GM23248 (cell line): ENCODE measurements around the gene DNAAF8. TPM values are rescaled to one million over a fixed set of nuclear protein-coding genes. Genes with fewer than 3 reads are reported as not detected.

Experiments
- DNase-seq: peaks from one replicate; pipeline ENCODE4 v3.0.0-alpha.2; 2015
- H2AFZ ChIP-seq: fragments of 200-600 bp; sonication (generic); 2 replicates; pipeline ENCODE4 v1.6.1; 2016; ENCODE audit warnings: antibody characterized with exemption
- H3F3A ChIP-seq: fragments of 200-600 bp; sonication (generic); 2 replicates; pipeline ENCODE4 v1.6.1; 2016; ENCODE audit warnings: mild to moderate bottlenecking, antibody characterized with exemption, mixed run types; ENCODE audit not compliant: insufficient read depth
- H3K27ac ChIP-seq: fragments of 200-600 bp; sonication (generic); 2 replicates; pipeline ENCODE4 v1.5.1; 2016; ENCODE audit warnings: mild to moderate bottlenecking
- H3K27me3 ChIP-seq: fragments of 200-600 bp; sonication (generic); replicated peaks from 2 replicates; pipeline ENCODE4 v1.6.1; 2016; ENCODE audit warnings: mild to moderate bottlenecking; ENCODE audit not compliant: insufficient read depth
- H3K36me3 ChIP-seq: fragments of 200-600 bp; sonication (generic); 2 replicates; pipeline ENCODE4 v1.6.1; 2016; ENCODE audit warnings: low read depth, mild to moderate bottlenecking
- H3K4me1 ChIP-seq: fragments of 200-600 bp; sonication (generic); 2 replicates; pipeline ENCODE4 v1.6.1; 2016; ENCODE audit warnings: mild to moderate bottlenecking; ENCODE audit not compliant: insufficient read depth
- H3K4me2 ChIP-seq: fragments of 200-600 bp; sonication (generic); one replicate; pipeline ENCODE4 v1.6.1; 2016; ENCODE audit warnings: mild to moderate bottlenecking; ENCODE audit not compliant: unreplicated experiment
- H3K4me3 ChIP-seq: fragments of 200-600 bp; sonication (generic); 2 replicates; pipeline ENCODE4 v1.5.1; 2016; ENCODE audit warnings: mild to moderate bottlenecking
- H3K79me2 ChIP-seq: fragments of 200-600 bp; sonication (generic); 2 replicates; pipeline ENCODE4 v1.6.1; 2016; ENCODE audit warnings: mild to moderate bottlenecking; ENCODE audit not compliant: insufficient read depth
- H3K9ac ChIP-seq: fragments of 200-600 bp; sonication (generic); 2 replicates; pipeline ENCODE4 v1.6.1; 2016; ENCODE audit warnings: mild to moderate bottlenecking
- H3K9me2 ChIP-seq: fragments of 200-600 bp; sonication (generic); 2 replicates; pipeline ENCODE4 v1.6.1; 2016; ENCODE audit warnings: mixed run types, mild to moderate bottlenecking, moderate library complexity; ENCODE audit not compliant: insufficient read depth
- H3K9me3 ChIP-seq: fragments of 200-600 bp; sonication (generic); one replicate; pipeline ENCODE4 v1.6.1; 2017; ENCODE audit warnings: low read depth
- H4K20me1 ChIP-seq: fragments of 200-600 bp; sonication (generic); 2 replicates; pipeline ENCODE4 v1.6.0; 2016; ENCODE audit not compliant: insufficient read depth
- EZH2 ChIP-seq: fragments of 200-600 bp; sonication (generic); IDR thresholded peaks from 2 replicates; pipeline ENCODE4 v1.6.1; 2018; ENCODE audit warnings: antibody characterized with exemption, mild to moderate bottlenecking; ENCODE audit not compliant: insufficient read depth, poor library complexity, severe bottlenecking
- EZH2phosphoT487 ChIP-seq: fragments of 200-600 bp; sonication (generic); IDR thresholded peaks from 2 replicates; pipeline ENCODE4 v1.6.1; 2018; ENCODE audit warnings: antibody characterized with exemption, moderate library complexity, mild to moderate bottlenecking, low read depth; ENCODE audit not compliant: insufficient read depth
- WGBS, 2 experiments: methylation state at CpG; one replicate each; pipeline ENCODE4 v1.1.6; 2015 to 2017; ENCODE audit warnings: low lambda C conversion rate in 2 of 2, low coverage in 1 of 2; ENCODE audit errors: missing lambda C conversion rate in 2 of 2; 5-methylcytosine and 5-hydroxymethylcytosine counted together
- in situ Hi-C: fragments of 300-500 bp; cut with MboI; formaldehyde crosslinking; loops from 2 replicates; pipeline ENCODE4 v1.15.0; 2020
- polyA plus RNA-seq: library from polyadenylated mRNA; unstranded; fragments of >200 nt; fragmentation: Nextera tagmentation; extraction: Ambion mirVana; gene quantifications from 2 replicates; pipeline ENCODE4 v1.2.1, GENCODE V29; 2016
- total RNA-seq: library from RNA; depleted of rRNA; stranded (reverse); fragments of >200 nt; shearing (Covaris generic); gene quantifications from 2 replicates; pipeline ENCODE4 v1.2.3, GENCODE V29; 2014

The DNAAF8 gene
- total and polyA plus RNA-seq, 2 experiments from 2014 or later = 0.86 to 1.7 TPM

DNA sequence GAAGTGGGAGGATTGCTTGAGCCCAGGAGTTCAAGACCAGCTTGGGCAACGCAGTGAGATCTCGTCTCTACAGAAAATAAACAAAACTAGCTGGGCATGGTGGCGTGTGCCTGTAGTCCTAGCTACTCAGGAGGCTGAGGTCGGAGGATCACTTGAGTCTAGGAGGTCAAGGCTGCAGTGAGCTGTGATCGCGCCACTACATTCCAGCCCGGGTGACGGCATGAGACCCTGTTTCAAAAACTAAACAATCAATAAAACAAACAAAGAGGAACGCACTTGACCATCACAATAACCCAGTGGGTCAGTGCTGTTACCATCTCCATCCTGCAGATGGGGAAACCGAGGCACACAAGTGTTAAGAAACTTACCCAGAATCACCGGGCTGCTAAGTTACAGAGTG, 18.9 kb downstream of the DNAAF8 start:
- in situ Hi-C loops = no loop called here
- WGBS, 2 experiments = 92 to 96% methylated on average over 11 of the region's 11 CpGs
- DNase-seq = no peak
- peaks cover 16% of the 10 kb centered on the region; the same call in 1 of the 2 replicates for H3K79me2 ChIP-seq
- peaks cover 15% of the 10 kb centered on the region; the same call in 1 of the 2 replicates for H3K36me3 ChIP-seq
- H3K9me3 ChIP-seq = no peaks in the 10 kb centered on the region
- H3F3A ChIP-seq = no peaks in the 10 kb centered on the region
- H3K4me2 ChIP-seq = no peak overlapping the region
- no peak overlapping the region for H3K27ac ChIP-seq
- no peak overlapping the region for H2AFZ ChIP-seq
- TF ChIP-seq EZH2 (no peak), EZH2phosphoT487 (no peak)
- H3K9me2 ChIP-seq = no peaks in the 10 kb centered on the region
- H3K4me1 ChIP-seq = no peaks in the 10 kb centered on the region
- H3K9ac ChIP-seq = no peak overlapping the region
- H3K27me3 ChIP-seq = no peaks in the 10 kb centered on the region
- H3K4me3 ChIP-seq = no peak overlapping the region
- no peaks in the 10 kb centered on the region for H4K20me1 ChIP-seq

DNA sequence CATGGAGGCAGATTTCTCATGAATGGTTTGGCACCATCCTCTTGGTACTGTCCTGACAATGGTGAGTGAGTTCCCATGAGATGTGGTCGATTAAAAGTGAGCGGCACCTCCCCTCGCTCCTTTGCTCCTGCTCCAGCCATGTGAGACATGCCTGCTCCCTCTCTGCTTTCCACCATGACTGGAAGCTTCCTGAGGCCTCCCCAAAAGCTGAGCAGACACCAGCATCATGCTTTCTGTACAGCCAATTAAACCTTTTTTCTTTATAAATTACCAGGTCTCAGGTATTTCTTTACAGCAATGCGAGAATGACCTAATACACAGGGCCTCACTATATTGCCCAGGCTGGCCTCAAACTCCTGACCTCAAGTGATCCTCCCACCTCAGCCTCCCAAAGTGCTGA, 20.5 kb downstream of the DNAAF8 start:
- H3K4me2 ChIP-seq = no peak overlapping the region
- WGBS, 2 experiments = 94 to 100% methylated on average over 4 of the region's 4 CpGs
- peaks cover 16% of the 10 kb centered on the region; the same call in 1 of the 2 replicates for H3K79me2 ChIP-seq
- in situ Hi-C loops = no loop called here
- H3K27me3 ChIP-seq = no peaks in the 10 kb centered on the region
- no peaks in the 10 kb centered on the region for H3K9me2 ChIP-seq
- no peak for DNase-seq
- no peak overlapping the region for H3K27ac ChIP-seq
- TF ChIP-seq EZH2 = no peak
- TF ChIP-seq EZH2phosphoT487 = no peak
- H4K20me1 ChIP-seq = no peaks in the 10 kb centered on the region
- H3K36me3 ChIP-seq = peaks cover 15% of the 10 kb centered on the region; the same call in 1 of the 2 replicates
- no peak overlapping the region for H2AFZ ChIP-seq
- no peak overlapping the region for H3K4me3 ChIP-seq
- no peaks in the 10 kb centered on the region for H3K9me3 ChIP-seq
- no peak overlapping the region for H3K9ac ChIP-seq
- no peaks in the 10 kb centered on the region for H3K4me1 ChIP-seq
- no peaks in the 10 kb centered on the region for H3F3A ChIP-seq

DNA sequence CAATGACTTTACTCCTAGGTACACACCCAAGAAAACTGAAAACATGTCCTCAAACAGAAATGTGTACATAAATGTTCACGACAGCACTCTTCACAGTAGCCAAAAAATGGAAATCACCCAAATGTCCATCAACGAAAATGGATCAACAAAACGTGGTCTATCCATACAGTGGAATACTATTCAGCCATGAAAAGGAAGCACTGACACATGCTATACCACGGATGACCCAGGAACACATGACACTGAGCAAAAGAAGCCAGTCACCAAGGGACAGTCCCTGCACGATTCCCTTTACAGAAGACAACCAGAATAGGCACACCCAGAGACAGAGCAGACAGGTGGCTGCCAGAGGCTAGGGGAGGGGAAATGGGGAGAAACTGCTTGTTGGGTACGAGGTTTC, 21.4 kb downstream of the DNAAF8 start:
- Histone ChIP-seq H3K4me3 (no peak overlapping the region), H2AFZ (no peak overlapping the region), H3K36me3 (peaks cover 15% of the 10 kb centered on the region; the same call in 1 of the 2 replicates), H3K27me3 (no peaks in the 10 kb centered on the region), H3K4me1 (no peaks in the 10 kb centered on the region), H3K79me2 (peaks cover 16% of the 10 kb centered on the region; the same call in 1 of the 2 replicates), H3K4me2 (no peak overlapping the region), H4K20me1 (no peaks in the 10 kb centered on the region), H3K9ac (no peak overlapping the region), H3K9me3 (no peaks in the 10 kb centered on the region), H3K9me2 (no peaks in the 10 kb centered on the region), H3K27ac (no peak overlapping the region), H3F3A (no peaks in the 10 kb centered on the region)
- WGBS, 2 experiments = 88 to 89% methylated on average over 6 of the region's 6 CpGs
- in situ Hi-C loops = no loop called here
- TF ChIP-seq EZH2 (no peak), EZH2phosphoT487 (no peak)
- DNase-seq = no peak

DNA sequence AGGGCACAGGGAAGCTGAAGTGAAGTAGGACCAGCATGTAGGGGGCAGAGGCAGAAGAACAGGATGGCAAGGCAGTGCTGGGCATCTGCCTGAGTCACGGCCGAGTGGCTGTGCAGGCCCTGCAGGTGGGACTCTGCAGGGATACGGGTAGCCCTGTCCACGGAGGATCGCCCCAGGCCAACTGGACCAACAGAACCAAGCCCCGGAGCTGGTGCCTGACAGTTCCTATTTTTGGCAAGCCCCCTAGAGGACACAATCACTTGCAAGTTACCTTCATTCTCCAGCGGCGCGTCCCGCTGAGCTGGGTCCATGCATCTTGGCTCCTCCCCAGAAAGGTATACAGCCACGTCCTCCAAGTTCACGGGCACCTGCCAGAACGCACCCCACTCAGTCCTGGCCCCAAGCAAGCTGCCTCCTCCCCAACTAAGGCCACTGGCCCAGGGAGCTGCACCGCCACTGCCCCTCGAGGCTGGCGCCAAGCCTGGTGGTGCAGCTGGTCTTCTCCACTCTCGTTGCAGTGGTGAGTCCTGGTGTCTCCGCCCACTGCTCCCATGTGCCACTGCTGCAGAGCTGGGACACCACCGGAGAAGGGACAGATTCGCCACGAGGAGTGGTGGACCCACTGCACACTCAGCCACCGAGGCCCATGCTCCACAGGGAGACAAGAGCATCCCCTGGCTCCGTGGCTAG, 26.0 kb downstream of the DNAAF8 start:
- H3K27ac ChIP-seq = no peak overlapping the region
- H3K4me1 ChIP-seq = no peaks in the 10 kb centered on the region
- H3F3A ChIP-seq = no peaks in the 10 kb centered on the region
- in situ Hi-C loops = no loop called here
- 91 to 93% methylated on average over 22 to 23 of the region's 23 CpGs for WGBS, 2 experiments
- H4K20me1 ChIP-seq = no peaks in the 10 kb centered on the region
- no peak overlapping the region for H3K4me2 ChIP-seq
- H3K79me2 ChIP-seq = peaks cover 33% of the 10 kb centered on the region
- H3K4me3 ChIP-seq = no peak overlapping the region
- H3K27me3 ChIP-seq = no peaks in the 10 kb centered on the region
- TF ChIP-seq EZH2phosphoT487 (no peak), EZH2 (no peak)
- no peak for DNase-seq
- H3K9ac ChIP-seq = no peak overlapping the region
- no peaks in the 10 kb centered on the region for H3K9me3 ChIP-seq
- no peaks in the 10 kb centered on the region for H3K9me2 ChIP-seq
- peaks cover 13% of the 10 kb centered on the region; the same call in 1 of the 2 replicates for H3K36me3 ChIP-seq
- no peak overlapping the region for H2AFZ ChIP-seq
